AG09319 (cell line): ENCODE data around the gene SH2B3.

ENCODE experiments used
- DNase-seq: peaks from one replicate; pipeline ENCODE4 v3.0.0-alpha.2; 2010; ENCODE audit warnings: low read depth; ENCODE audit errors: extremely low read depth
- TF ChIP-seq, protein P1 (sequence below): IDR thresholded peaks from 2 replicates; pipeline ENCODE4 v1.5.1; 2011; ENCODE audit warnings: low read depth, mild to moderate bottlenecking, inconsistent platforms, low read length, moderate library complexity

The SH2B3 gene

DNA sequence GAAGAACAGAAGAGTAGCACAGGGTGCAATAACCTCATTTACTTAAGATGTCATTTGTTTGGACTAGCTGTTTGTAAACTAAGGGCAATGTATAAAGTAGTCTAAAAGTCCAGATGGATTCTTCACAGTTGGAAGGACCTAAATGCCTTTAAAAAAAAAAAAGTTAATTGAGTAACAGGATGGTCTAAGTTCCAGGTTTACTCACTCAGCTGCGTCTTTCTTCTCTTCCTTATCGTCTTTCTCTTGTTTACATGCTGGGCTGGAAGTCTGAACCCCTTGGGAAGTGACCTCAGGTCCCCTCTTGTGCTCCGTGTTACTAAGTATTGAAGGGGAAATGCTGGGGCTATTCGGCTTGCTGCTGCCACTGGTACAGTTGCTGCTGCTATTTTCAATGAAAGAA is 82.5 kb downstream of the SH2B3 start:
- DNase-seq, result no peak
- TF ChIP-seq, protein P1, sequence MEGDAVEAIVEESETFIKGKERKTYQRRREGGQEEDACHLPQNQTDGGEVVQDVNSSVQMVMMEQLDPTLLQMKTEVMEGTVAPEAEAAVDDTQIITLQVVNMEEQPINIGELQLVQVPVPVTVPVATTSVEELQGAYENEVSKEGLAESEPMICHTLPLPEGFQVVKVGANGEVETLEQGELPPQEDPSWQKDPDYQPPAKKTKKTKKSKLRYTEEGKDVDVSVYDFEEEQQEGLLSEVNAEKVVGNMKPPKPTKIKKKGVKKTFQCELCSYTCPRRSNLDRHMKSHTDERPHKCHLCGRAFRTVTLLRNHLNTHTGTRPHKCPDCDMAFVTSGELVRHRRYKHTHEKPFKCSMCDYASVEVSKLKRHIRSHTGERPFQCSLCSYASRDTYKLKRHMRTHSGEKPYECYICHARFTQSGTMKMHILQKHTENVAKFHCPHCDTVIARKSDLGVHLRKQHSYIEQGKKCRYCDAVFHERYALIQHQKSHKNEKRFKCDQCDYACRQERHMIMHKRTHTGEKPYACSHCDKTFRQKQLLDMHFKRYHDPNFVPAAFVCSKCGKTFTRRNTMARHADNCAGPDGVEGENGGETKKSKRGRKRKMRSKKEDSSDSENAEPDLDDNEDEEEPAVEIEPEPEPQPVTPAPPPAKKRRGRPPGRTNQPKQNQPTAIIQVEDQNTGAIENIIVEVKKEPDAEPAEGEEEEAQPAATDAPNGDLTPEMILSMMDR, result no peak

DNA sequence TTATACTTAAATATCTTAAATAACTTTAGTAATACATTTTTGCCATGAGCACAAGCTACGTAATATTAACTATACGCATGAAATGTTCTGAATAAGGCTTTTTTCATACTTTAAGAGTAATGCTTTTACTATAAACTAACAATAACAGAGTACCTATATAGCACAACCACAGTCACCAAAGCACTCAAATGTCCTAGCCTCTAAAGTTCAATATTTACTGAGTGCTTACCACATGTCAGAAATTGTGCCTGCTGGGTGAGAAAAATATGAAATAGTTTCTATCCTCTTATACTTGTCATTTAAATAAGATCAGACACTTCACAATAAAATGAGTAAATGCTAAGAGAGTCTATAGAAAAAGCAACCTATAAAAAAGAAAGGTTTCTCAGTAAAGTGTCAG is 83.1 kb downstream of the SH2B3 start:
- TF ChIP-seq, protein P1, result no peak
- DNase-seq, result no peak

DNA sequence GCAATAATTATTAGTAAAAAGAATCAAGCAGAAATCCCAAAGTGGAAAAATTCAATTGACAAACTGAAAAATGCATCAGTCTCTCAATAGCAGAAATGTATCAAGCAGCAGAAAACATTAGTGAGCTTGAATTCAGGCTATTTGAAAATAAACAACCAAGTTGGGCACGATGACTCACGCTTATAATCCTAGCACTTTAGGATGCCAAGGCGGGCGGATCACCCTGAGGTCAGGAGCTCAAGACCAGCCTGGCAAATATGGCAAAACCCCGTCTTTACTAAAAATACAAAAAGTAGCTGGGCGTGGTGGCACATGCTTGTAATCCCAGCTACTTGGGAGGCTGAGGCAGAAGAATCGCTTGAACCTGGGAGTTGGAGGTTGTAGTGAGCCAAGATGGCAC is 87.3 kb downstream of the SH2B3 start:
- peak; percentile 18 for DNase-seq

DNA sequence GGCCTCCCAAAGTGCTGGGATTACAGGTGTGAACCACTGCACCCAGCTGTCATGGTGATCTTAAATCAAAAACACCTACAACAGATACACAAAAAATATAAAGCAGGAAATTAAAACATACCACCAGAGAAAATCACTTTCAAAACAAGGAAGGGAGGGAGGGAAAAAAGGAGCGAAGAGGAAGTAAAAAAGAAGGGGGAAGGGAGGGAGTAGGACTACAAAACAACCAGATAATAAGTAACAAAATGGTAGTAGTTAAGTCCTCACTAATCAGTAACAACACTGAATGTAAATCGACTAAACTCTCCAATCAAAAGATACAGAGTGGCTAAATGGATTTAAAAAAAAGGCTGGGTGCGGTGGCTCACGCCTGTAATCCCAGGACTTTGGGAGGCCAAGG is 89.0 kb downstream of the SH2B3 start:
- TF ChIP-seq, protein P1, result no peak
- DNase-seq, result no peak
